ENCODE measurements around the gene CACFD1. TPM values are rescaled to one million over a fixed set of nuclear protein-coding genes. Genes with fewer than 3 reads are reported as not detected.

The CACFD1 gene
- total RNA-seq, 1 donor from 2014 or later: 39.8 TPM

DNA sequence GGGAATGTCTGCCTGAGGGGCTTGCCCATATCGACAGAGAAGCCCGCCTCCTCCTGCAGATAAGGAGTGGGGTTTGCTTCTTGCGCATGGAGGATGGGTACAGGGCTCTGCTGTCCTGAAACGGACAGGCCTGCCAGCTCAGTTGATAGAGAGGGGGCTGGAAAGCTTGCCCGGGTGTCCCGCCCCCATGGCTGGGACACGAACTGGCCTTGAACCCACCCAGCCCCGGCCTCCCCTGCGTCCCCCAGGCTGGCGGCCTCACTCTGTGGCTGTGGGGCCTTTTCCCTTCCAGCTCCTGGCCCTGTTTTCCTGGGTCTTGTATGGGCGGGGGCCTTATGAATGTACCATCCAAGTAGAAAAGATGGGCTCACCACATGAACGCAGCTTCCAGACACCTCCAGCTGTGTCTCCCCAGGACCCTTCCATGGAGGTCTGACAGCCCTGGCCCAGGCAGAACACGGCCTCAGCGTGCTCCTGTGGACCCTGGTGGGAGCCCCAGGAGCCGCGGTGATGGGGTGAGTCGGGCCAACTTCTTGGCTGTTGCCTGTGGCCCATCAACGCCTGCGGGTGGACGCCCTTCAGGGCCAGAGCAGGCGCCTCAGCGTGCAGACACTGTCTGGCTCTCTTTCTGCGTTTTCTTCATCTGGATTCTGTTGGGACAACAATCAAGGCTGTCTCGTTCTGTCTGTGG lies 35.0 kb downstream of the CACFD1 start:
- intact Hi-C loops (cut with DNase I): no loop called here
- H3K27me3 ChIP-seq: no peaks in the 10 kb centered on the region
- DNase-seq (no peak), ATAC-seq (no peak)
- no peak overlapping the region for H3K27ac ChIP-seq
- peaks cover 26% of the 10 kb centered on the region for H3K4me1 ChIP-seq
- no peaks in the 10 kb centered on the region for H3K9me3 ChIP-seq
- TF ChIP-seq CTCF (IDR thresholded peaks at IDR 0.05): no peak
- no peaks in the 10 kb centered on the region for H3K36me3 ChIP-seq
- no peak overlapping the region for H3K4me3 ChIP-seq

DNA sequence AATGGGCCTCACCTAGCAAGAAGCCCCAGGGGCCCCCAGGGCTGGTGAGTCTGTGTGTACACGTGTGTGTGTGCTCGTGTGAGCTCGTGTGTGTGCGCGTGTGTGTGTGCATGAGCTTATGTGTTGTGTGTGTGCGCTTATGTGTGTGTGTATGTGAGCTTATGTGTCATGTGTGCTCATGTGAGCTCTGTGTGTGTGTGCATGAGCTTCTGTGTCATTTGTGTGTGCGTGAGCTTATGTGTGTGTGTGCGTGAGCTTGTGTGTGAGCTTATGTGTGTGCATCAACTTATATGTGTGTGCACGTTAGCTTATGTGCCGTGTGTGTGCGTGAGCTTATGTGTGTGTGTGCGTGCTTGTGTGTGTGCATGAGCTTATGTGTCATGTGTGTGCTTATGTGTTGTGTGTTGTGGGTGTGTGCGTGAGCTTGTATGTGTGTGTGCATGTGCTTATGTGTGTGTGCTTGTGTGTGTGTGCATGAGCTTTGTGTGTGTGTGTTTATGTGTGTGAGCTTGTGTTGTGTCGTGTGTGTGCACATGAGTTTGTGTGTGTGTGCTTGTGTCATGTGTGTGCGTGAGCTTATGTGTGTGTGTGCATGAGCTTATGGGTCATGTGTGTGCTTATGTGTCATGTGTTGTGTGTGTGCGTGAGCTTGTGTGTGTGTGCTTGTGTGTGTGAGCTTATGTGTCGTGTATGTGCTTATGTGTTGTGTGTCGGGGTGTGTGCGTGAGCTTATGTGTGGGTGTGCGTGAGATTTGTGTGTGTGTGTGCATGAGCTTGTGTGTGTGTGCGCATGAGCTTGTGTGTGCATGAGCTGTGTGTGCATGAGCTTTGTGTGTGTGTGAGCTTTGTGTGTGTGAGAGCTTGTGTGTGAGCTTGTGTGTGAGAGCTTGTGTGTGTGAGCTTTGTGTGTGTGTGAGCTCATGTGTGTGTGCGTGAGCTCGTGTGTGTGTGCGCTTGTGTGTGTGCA lies 35.8 kb downstream of the CACFD1 start:
- Histone ChIP-seq H3K27me3 (no peaks in the 10 kb centered on the region), H3K27ac (no peak overlapping the region), H3K36me3 (no peaks in the 10 kb centered on the region), H3K9me3 (no peaks in the 10 kb centered on the region), H3K4me1 (peaks cover 26% of the 10 kb centered on the region), H3K4me3 (no peak overlapping the region)
- ATAC-seq: no peak
- DNase-seq: no peak
- intact Hi-C loops (cut with DNase I): no loop called here
- no peak for TF ChIP-seq CTCF (IDR thresholded peaks at IDR 0.05)

DNA sequence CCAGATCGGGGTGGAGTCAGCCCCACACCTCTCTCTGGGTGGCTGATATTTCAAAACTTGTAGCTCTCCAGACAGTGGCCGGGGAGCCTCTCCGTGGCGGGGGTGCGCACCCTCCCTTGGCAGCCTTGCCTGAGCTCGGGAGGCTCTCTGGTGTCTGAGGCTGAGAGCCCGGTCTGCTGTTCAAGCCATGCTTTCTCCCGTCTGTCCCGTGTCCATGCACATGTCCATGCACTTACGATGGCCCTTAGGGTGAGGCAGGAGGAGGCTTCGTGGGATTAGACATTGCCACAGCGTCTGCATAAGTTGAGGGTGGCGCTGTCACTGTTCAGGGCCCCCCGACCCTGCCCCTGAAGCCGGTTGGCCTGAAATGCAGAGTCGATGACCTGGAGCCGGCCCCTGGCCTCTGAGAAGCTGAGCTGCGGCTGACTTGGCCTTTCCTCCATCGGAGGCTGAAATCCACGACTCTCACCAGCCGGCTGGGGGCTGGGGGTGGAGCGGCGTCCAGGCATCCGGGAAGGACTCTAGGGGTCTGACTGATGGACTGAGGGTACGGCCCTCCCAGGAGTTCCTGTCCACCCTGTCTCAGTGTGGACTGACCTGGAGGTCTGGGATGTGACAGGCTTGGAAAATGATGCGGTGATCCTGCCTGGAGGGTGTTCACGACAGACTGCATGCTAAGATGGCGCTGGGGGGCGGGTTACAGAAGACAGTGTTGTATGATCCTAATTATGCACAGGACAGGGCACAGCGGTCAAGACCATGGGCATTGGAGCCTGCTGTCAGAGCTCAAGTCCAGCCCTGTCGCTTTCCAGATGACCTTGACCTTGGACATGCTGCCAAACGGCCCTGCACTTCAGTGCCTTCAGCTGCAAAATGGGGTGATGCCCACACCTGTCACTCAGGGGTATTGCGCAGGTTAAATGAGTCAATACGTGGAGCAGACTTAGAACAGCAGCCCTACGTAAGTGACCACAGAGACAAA lies 37.4 kb downstream of the CACFD1 start:
- intact Hi-C loops (cut with DNase I): no loop called here
- H3K4me1 ChIP-seq: peaks cover 18% of the 10 kb centered on the region
- no peak for TF ChIP-seq CTCF (IDR thresholded peaks at IDR 0.05)
- H3K27me3 ChIP-seq: no peaks in the 10 kb centered on the region
- ATAC-seq (no peak), DNase-seq (no peak)
- no peak overlapping the region for H3K4me3 ChIP-seq
- no peaks in the 10 kb centered on the region for H3K9me3 ChIP-seq
- H3K27ac ChIP-seq: no peak overlapping the region
- H3K36me3 ChIP-seq: no peaks in the 10 kb centered on the region

- intact Hi-C loops (cut with DNase I): no loop called here
- Histone ChIP-seq H3K9me3 (peaks cover 3% of the 10 kb centered on the region), H3K36me3 (no peaks in the 10 kb centered on the region), H3K27ac (peak overlapping the region; percentile 70), H3K27me3 (no peaks in the 10 kb centered on the region), H3K4me1 (peaks cover 10% of the 10 kb centered on the region), H3K4me3 (no peak overlapping the region)
- DNase-seq (no peak), ATAC-seq (peak; percentile 72)
- TF ChIP-seq CTCF (IDR thresholded peaks at IDR 0.05): peak; percentile 22
Observed at GRCh38 chr9:133499132-133499891, 39.5 kb downstream of the CACFD1 start.

- peaks cover 3% of the 10 kb centered on the region for H3K9me3 ChIP-seq
- intact Hi-C loops (cut with DNase I): no loop called here
- H3K4me1 ChIP-seq: peaks cover 10% of the 10 kb centered on the region
- H3K27me3 ChIP-seq: no peaks in the 10 kb centered on the region
- no peak overlapping the region for H3K4me3 ChIP-seq
- TF ChIP-seq CTCF (IDR thresholded peaks at IDR 0.05): no peak
- H3K36me3 ChIP-seq: no peaks in the 10 kb centered on the region
- peak overlapping the region; percentile 70 for H3K27ac ChIP-seq
- ATAC-seq (no peak), DNase-seq (no peak)
Observed at GRCh38 chr9:133499892-133500270, 40.1 kb downstream of the CACFD1 start.
